NCI-H345 treated with DMSO at 0.1 percent for 48 hours (cell line): ENCODE results near the gene C3orf20.

Source experiments
- DNase-seq: peaks from one replicate; lab custom pipeline; 2025; ENCODE audit not compliant: unreplicated experiment; lab: John Stamatoyannopoulos, UW

The C3orf20 gene

GRCh38 chr3:14674841-14675240, at the start of gene C3orf20:
Gene C3orf20 (plus strand): TSS chr3:14675141. CDS start chr3:14682714, 7,573 bp downstream.
- DNase-seq, result no peak

GRCh38 chr3:14625443-14625842, 49.5 kb upstream of the C3orf20 start:
- no peak for DNase-seq

DNA sequence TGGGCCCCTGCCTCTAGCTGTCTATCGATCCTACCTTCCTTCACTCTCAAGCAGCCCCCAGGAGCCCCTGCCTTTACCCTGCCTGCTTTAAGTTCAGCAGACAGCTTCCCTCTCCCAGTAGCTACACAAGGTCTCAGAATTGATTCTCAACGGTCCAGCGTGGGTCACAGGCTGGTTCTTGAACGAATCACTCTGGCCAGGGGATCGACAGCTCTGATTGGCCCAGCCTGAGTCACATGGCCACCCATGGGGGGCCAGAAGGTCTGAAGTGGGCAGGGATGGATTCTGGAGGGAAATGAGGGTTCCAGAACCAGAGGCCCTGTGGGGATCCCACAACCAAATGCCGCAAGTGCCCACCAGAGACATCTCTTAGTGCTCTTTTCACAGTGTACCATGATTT, 47.1 kb upstream of the C3orf20 start:
- DNase-seq, result no peak

DNA sequence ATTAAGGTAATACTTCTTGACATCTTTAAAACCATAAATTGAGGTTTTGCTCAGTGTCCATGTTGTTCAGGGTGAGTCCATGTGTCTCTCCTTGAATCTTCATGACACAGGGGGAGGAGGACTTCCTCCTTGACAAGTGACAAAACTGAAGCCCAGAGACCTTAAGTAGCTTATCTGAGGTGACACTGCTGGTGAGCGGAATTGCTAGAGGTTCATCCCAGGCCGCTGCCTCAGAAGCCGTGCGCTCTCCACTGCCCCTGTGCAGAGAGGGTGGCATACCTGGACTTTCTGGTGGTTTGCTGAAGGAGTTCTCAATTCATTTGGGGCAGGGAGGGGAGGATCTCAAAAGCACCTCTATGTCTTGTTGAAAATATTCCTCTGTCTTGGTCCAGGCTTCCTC, 46.5 kb upstream of the C3orf20 start:
- DNase-seq, result no peak

- peak; percentile 5 for DNase-seq
Observed at GRCh38 chr3:14630404-14631100, 44.4 kb upstream of the C3orf20 start.

DNA sequence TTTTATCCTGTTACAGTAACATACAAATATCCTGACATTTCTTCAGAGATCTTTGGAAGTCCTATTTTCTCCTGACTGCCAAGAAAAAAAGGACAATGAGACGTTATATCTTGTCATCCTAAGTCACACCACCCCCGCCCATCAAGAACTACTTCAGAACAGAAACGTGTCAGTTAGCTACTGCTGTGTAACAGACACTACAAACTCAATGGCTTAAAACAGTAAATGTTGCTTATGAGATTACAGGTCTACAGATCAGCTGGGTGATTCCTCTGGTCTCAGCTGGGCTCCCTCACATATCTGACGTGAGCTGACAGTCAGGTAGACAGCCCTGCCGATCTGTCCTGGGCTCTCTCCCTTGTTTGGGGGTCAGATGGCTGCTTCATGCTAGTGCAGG, 43.8 kb upstream of the C3orf20 start:
- no peak for DNase-seq

GRCh38 chr3:14631687-14632441, 43.1 kb upstream of the C3orf20 start:
- no peak for DNase-seq

GRCh38 chr3:14632442-14632930, 42.5 kb upstream of the C3orf20 start:
- DNase-seq, result no peak

DNA sequence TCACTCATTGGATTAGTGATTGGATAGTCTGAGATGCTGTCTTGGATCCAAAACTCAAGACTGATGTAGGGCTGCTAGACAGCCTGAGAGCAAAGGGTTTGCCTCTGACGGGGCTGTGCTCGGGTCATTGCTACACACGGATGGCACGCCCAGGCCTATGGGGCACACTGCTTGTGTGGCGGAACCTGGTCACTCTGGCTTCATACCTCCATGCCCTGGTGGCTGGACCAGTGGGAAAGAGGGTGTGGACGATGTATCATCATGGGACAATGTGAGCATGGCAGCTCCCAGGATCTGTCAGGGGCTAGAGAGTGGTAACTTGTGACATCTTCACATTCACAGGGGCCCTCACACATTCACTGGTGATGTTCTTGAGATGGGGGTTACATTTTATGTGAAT, 41.5 kb upstream of the C3orf20 start:
- DNase-seq, result no peak

GRCh38 chr3:14633819-14634424, 41.0 kb upstream of the C3orf20 start:
- no peak for DNase-seq

GRCh38 chr3:14634763-14635400, 40.1 kb upstream of the C3orf20 start:
- DNase-seq, result no peak

- DNase-seq, result no peak
Observed at GRCh38 chr3:14636496-14637087, 38.3 kb upstream of the C3orf20 start.

DNA sequence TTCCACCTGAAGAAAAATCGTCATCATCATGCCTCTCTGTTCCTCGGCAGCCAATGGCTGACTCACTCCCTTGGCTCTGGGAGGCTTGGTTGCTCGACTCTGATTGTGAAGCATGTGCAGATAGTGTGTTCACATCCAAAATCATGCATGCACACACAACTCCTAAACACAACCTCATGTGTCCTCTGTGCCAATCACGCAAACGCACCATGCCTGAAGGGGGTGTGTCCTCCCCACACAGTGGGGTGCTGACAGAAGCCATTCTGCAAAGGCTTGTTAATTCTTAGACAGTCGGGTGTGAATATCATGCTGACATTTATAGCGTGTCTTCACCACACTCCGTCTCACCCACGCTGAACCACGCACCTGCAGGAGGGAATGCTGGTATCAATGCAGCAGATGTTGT, 34.8 kb upstream of the C3orf20 start:
- DNase-seq, result no peak

- no peak for DNase-seq
Observed at GRCh38 chr3:14640734-14641133, 34.2 kb upstream of the C3orf20 start.

GRCh38 chr3:14641346-14641745, 33.6 kb upstream of the C3orf20 start:
- DNase-seq, result no peak

- DNase-seq, result no peak
Observed at GRCh38 chr3:14645453-14645852, 29.5 kb upstream of the C3orf20 start.

- no peak for DNase-seq
Observed at GRCh38 chr3:14646131-14646573, 28.8 kb upstream of the C3orf20 start.

DNA sequence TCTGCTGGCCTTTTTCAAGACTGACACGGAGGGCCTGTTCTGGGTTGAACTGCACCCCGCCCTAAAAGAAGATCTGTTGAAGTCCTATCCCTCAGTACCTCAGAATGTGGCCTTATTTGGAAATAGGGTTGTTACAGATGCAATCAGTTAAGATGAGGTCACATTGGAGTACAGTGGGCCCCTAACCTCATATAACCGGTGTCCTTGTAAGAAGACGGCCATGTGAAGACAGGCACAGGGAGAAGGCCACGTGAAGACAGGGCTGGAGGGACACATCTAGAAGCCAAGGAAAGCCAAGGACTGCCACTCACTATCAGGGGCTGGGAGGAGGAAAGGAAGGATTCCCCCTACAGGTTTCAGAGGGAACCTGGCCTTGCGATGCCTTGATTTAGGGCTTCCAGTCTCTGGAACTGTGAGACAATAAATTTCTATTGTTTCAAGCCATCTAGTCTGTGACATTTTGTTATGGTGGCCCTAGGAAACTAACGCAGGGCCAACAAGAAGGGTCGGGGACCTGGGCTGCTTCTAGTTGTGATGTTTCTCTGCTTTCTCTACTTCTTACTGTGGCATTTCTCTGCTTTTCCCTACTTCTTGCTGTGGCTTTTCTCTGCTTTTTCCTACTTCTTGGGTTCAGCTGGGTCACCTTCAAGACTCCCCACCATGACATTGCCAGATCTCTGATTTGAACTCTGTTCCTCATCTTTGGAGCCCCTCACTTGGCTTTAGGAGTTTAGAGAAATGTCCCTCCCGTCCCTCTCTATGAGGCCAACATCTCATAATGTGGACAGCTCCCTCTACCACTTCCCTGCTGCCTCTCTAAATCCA, 28.1 kb upstream of the C3orf20 start:
- no peak for DNase-seq

DNA sequence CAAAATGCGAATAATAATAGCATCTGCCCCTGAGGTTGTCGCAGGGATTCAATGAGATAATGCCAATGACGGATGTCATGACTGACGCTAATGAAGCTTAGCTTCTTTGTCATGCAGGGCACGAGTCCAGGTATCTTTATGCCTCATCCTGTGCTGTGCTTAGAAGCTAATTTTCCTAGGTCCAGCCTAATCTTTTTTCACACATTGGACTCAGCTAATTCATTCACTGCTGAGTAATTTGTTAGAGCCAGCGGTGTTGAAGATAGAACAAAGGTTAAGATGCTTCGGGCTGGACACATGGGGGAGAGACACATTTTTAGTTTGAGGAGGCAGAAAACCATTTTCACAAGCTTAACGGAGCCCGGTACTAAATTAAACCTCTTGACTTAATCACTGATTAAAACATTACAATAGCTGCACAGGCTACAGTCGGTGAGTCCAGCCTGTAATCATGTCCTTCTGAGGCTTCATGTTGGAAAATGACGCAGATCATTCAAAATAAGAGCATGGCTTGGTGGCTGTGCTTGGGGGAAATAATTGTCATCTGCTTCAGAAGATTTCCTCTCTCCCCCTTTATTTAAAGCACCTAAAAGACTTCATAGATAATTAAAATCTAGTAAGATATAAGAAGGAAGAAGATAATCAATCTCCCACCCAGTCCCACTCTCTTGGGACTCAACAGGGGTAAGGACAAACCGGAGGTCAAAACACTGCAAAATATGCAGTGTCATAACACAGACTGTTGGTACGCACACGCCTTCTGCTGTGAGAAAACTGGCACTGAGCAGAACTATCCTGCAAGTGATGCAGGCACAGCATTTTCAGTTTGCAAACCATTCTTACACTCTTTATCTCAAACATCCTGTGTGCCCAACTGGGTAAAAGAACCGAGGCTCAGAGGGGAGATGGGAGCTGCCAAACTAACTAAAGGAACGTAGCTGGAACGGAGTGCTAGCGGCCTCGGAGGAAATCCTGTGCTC, 26.7 kb upstream of the C3orf20 start:
- no peak for DNase-seq
